Activated gamma-delta T cell treated with anti-CD3 and anti-CD28 coated beads, Interleukin-2, amount 50 U/mL, for 16 hours (primary cell): ENCODE data around the gene UBE2V1.
"Not testable (repeated sequence)": the region's sequence is repeated elsewhere in the genome, so short reads cannot be mapped to it uniquely, and the experiment has no call there.

ENCODE experiments used
- DNase-seq: peaks from one replicate; pipeline ENCODE4 v3.0.0-alpha.2; 2020; ENCODE audit warnings: low read depth

Gene UBE2V1

DNA sequence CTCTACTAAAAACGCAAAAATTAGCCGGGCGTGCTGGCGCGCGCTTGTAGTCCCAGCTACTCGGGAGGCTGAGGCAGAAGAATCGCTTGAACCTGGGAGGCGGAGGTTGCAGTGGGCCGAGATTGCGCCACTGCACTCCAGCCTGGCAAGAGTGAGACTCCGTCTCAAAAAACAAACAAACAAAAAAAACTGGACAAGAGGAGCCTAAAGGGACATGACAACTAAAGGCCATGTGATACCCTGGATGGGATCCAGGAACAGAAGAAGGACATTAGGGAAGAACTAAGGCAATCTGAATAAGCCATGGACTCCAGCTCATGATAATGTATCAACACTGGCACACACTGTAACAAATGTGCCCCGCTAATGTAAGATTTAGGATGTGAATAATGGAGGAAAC lies 24.8 kb upstream of the UBE2V1 start:
- not testable (repeated sequence) for DNase-seq

DNA sequence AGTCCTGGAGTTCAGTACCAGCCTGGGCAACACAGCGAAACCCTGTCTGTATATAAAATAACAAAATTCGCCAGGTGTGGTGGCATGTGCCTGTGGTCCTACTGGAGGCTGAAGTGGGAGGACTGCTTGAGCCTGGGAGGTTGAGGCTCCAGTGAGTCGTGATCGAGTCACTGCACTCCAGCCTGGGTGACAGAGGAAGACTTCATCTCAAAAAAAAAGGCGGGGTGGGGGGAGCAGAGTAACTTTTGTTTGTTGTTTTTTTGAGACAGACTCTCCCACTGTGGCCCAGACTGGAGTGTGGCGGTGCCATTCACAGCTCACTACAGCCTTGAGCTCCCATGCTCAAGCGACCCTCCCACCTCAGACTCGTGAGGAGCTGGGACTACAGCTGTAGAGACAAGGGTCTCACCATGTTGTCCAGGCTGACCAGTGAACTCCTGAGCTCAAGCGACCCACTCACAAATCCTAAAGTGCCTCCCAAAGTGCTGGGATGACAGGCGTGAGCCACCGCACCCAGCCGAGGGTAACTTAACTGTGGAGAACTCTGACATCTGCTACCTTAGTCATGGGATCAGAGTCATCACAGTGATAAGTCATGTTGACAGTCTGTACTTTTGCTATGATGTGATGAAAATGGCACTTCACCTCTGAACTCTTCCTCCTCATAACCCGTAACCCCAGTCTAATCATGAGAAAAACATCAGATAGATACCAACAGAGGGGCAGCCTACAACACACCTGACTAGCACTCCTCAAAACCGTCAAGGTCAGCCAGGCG lies 24.1 kb upstream of the UBE2V1 start:
- DNase-seq = no peak

DNA sequence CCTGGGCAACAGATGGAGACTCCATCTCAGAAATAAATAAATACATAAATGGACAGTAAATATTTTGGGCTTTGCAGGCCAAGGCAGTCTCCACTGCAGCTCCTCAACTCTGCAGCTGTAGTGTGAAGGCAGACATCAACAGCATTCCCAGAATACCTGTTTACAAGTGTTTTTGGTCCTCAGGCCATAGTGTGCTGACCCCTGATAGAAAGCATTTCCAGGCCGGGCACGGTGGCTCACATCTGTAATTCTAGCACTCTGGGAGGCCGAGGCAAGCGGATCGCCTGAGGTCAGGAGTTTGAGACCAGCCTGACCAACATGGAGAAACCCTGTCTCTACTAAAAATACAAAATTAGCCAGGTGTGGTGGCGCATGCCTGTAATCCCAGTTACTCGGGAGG lies 22.2 kb upstream of the UBE2V1 start:
- not testable (repeated sequence) for DNase-seq

DNA sequence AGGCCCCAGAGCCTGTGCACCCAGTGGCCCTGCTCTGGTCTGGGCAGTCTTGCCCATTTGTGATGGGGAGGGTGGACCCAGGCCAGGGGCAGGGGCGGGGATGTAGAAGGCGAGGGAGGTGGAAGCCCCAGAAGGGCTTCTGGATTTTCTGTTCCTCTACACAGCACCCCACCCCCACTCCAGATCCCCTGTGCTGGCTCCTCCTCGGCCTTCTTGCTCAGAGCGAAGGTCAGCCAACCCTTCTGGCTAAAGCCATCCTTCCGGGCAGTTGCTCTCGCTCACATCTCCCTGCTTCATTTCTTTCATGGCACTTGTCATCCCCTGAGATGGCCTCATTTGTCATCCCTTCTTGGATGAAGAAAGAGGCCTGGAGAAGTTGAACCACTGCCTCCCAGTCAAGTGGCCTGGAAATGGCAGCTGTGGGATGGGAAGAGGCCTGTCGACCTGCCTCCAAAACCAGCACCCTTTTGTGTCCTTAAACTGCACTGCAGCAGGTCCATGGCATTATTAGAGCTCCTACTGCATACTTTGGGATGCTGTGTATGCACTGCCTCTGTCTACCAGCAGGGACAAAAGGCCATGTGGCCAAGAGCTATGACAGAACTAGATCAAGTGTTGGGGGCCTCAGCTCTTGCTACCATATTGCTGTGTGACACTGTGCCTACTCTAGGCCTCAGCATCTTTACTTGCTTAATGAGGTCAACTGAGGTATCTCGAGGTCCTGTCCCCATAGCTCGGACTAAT lies 20.7 kb upstream of the UBE2V1 start:
- DNase-seq = no peak

DNA sequence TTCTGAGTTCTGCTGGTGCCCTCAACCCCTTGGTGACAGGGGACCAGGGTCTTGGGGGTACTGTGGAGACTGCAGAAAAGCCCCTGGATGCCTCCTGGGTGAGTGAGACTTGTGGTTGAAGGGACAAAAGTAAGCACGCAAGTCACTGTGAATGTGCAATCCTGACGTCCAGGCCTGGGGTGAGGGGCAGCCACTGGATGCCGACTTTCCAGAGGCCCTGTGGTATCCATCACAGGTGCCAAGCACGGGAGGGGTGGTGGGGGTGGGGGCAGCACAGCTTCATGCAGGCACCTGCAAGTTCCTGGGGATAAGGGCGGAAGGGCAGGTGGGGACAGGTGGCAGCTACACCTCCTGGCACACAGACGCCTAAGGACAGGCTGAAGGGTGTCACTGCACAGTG lies 20.1 kb upstream of the UBE2V1 start:
- DNase-seq = no peak

DNA sequence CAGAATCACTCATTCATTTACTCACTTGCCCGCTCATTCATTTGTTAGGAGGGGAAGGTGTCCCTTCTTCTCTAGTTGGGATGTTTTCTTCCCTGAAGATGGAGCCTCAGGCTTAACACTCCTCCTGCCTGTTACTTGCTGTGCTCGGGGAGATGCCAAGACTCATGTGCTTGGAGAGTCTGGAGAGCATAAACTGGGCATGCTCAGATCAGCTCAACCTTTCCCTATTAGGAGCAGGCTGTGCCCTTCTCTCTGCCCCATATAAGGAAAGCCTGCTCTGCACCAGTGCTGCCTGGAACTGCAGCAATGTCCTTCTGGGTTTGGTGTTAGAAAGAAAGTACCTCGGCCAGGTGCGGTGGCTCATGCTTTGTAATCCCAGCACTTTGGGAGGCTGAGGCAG lies 18.0 kb upstream of the UBE2V1 start:
- no peak for DNase-seq

DNA sequence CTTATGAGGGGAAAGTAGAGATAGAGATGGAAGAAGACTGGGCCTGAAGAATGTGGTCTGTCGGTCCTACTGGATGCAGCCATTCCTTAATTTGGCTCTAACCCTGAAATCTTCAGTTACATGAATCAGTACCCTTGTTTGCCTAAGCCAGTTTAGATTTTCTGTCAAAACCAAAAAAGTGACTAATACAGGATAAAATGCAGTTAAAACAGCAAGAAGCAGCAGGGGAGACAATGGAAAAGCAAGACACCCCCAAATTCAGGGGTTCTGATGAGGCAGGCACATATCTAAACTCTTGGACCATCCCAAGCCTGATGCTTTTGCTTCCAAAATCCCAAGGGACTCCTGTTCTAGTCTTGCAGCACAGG lies 17.4 kb upstream of the UBE2V1 start:
- DNase-seq = no peak

DNA sequence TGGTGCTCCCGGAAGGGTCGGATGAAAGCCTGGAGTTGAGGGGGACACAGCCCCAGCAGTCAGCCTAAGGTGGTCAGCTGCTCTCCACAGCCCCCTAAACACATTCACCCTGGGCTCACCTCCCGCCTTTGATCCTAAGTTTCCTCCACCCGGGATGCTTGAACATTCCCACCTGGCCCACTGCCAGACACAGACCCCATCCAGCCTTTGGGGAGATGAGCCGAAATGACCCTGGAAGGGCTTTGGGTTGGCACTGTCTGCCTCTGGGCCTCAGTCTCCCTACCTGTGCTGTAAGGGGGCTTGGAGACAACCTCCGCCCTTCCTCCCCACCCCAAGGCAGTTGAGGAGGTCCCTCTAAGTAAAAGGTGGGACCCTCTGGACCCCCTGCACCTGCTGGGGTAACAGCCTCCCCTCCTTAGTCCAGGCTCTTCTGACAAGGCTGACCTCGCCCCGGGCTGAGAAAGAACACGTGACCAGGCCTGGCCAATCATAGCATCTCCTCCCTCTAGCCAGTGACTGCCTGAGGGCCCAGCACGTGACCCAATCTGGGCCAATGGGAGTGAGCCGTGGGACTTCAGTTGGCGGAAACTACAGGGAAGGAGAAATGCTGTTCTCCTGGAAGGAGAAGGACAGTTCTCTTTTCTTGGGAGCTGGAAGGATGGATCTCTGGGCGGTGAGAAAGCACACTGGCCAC lies 16.9 kb upstream of the UBE2V1 start:
- DNase-seq = no peak

DNA sequence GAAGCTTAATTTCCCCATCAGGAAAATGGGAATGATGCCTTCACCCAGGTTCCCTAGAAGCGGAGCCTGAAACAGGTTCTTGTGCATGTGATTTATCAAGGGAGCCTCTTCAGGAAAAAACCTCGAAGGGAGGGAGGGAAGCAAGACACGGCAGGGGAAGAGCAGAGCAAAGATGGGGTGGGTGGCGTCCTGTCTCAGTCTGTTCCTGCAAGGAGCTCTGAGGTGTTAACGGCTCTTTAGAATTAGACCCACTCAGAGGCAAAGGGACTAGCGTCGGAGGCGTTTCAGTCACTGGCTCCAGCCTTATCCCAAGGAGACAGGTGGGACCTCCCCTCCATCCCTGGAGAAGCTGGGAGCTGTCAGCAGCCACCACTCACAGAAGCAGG lies 15.6 kb upstream of the UBE2V1 start:
- DNase-seq = no peak

DNA sequence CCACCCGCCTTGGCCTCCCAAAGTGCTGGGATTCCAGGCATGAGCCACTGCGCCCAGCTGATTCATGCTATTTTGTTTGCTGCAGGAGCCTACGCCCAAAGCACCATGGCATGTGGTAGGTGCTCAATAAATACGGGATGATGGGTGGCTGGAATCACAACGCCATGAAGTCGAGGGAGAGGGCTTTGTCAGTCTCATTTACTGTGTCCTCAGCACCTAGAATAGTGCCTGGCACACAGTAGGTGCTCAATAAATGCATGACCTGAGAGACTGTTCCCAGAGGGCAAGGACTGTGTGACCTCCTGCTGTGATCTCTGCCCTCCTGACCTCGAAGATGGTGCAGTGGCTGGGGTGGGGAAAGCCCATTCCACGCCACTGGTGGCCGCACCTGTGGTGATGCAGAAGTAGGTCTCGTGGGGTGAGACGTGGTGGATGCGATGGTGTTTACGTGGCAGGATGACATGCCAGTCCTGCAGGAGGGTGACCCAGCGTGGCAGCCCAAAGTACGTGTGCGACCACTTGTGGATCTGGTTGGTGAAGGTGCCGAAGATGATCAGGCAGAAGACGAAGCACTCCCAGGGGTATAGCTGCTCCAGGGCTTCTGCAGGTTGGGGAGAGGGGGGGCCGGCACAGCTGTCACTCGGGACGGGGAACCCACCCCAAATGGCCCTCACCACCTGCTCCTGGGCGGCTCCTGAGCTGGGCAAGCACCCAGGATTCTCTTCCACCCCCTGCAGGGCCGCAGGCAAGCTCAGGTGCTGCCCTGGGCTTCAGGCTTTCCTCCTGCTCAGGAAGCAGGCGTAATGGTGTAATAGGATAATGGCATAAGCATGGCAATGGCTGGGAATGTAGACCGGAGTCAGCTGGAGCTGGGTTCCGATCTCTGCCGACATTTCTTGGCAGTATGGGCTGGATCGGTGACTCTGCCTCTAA lies 14.9 kb upstream of the UBE2V1 start:
- no peak for DNase-seq

DNA sequence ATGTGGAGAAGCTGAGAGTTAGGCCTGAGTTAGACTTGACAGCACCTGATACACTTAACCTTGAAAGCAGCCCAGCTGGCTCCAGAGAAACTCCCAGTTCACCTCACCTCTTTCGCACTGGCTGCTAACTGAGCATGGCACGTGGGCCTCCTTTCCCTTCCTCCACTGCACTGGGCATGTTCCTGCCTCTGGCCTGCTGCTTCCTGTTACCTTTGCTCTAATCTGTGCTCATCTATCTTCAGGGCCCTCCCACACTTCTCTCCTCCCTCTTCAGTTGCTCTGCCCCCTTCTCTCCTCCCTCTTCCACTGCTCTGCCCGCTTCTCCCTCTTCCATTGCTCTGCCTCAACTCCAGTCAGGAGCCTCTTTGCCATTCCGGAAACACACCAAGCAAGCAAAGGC lies 13.7 kb upstream of the UBE2V1 start:
- no peak for DNase-seq

DNA sequence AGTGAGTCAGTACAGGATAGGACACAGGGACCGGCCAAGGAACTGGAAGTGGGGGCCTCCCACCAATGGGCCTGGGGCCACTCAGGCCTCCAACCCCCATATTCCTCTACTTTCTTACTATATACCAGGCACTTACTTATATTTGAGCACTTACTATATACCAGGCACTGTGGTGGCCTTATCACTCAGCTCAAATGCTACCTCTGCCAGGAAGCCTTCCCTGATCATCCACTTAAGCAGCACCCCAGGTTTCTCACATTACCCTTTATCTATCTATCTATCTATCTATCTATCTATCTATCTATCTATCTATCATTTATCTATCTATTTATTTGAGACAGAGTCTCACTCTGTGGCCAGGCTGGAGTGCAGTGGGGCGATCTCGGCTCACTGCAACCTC lies 12.3 kb upstream of the UBE2V1 start:
- DNase-seq = no peak

DNA sequence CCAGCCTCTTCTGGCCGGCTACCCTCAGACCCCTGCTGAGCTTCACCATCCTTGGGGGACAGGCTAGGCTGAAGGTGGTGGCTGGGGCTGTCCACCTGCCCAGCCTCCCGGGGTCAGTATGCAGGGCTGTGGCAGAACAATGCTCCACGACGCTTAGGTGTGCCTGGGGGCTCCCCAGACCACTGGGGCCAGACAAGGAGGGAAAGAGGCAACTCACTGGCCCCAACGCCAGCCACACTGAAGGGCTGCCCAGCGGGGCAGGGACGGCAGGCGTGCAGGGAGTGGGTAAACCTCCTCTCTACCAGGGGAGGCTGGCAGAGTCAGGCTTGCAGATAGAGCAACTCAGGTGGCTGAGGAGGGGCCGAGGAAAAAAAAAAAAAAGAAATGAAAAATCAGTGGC lies 11.5 kb upstream of the UBE2V1 start:
- DNase-seq = no peak

DNA sequence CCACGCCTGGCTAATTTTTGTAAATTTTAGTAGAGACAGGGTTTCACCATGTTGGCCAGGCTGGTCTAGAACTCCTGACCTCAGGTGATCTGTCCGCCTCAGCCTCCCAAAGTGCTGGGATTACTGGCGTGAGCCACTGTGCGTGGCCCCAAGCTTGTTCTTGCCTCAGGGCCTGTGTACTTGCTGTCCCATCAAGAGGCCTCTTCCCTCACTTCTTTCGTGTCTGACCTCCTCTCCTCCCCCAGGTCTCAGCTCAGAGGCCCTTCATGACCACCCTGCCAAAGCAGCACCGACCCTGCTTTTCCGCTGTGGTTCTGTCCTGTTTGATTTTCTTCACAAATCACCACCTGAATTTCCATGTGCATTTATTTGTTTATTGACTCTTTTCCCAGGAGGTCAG lies 10.5 kb upstream of the UBE2V1 start:
- DNase-seq = no peak

DNA sequence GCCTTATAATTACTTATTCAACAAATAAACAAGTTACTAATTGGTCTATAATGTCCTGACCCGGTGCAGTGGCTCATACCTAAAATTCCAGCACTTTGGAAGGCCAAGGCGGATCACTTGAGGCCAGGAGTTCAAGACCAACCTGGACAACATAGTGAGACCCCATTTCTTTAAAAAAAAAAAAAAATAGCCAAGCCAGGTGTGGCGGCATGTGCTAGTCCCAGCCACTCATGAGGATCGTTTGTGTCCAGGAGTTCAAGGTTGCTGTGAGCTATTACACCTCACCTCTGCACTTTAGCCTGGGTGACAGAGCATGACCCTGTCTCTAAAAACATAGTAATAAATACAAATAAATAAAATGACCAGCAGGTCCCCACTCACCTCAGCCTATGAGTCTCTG lies 9.8 kb upstream of the UBE2V1 start:
- DNase-seq = no peak

DNA sequence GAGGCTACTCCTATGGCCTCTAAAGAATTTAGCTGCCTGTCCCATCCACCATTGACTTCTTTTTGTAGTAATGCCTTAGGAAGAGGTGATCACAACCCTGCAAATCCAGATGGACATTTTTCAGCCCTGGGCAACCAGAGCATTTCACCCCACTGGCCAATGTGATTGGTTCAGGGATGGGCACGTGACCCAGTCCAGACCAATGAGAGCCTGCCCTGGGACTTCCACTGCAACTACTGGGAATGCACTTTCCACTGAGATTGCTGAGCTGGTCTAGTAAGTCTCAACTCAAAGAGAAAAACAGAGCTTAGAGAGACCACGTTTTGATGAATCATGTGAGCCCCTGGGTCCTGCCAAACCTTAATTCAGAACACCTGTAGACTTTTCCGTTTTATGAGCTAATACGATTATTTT lies 8.9 kb upstream of the UBE2V1 start:
- DNase-seq = no peak

DNA sequence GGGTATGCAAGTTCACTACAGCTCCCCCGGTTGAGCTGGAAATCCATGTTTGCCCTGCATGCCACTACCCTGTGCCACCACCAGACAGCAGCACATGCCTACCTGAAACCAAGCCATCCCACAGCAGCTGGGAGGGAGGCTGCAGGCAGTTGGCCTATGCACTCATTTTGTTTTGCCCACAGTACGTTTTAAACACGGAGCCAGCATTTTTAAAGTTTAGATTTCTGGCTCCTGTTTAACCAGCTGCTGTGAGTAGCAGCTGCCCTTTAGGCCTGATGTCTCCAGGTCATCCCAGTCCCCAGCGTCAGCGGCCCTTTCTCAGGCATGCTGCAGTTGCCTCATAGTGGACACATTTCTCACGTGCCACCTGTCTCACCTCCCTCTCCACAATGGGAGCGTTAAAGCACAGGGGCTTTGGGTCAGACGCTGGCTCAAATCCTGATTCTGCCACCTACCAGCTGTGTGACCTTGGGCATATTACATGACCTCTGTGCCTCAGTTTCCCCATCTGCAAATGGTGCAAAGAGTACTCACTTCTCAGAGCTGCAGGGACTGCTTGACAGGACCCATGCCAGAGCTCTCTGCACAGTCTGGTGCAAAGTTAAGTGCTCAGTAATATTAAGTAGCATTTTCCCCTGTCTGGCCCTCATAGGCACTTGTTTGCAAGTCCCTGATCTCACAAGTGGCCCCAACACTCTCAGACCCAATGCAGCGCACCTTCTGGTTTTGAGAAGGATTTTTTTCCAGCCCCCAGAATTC lies 8.2 kb upstream of the UBE2V1 start:
- peak; percentile 48 for DNase-seq

DNA sequence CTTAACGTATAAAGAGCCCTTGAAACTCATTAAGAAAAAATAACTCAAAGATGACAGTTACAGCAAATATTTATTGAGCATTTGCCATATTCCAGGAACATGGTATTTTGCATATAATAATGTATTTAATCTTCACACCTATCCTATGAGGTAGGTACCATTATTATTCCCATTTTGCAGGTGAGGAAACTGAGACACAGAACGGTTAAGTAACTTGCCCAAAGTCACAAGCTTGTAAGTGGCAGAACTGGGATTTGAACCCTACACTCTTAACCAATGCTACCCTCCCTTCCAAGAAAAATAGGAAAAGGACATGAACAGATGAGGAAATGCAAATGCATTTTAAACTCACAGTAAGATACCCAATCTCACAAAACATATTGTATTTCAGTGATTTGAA lies 5.3 kb upstream of the UBE2V1 start:
- DNase-seq = no peak

DNA sequence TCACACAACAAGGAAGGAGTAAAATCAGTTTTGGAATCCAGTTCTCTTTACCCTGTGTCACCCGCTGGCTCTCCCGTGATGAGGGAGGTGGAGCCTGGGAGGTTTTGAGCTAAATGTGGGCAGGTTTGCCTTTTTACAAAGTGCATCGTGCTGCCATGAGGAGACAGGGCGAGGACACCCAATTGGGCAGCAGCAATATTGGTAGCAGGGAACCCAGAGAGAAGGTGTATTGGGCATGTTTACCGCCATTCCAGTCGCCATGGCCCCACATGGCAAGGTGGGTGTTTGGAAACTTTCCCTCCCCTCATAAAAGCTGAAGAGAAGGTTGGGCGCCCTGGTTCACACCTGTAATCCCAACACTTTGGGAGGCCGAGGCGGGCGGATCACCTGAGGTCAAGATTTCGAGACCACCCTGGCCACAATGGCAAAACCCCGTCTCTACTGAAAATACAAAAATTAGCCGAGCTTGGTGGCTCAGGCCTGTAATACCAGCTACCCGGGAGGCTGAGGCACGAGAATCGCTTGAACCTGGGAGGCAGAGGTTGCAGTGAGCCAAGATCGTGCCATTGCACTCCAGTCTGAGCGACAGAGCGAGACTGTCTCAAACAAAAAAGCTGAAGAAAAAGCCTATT lies 3.5 kb upstream of the UBE2V1 start:
- DNase-seq = no peak

DNA sequence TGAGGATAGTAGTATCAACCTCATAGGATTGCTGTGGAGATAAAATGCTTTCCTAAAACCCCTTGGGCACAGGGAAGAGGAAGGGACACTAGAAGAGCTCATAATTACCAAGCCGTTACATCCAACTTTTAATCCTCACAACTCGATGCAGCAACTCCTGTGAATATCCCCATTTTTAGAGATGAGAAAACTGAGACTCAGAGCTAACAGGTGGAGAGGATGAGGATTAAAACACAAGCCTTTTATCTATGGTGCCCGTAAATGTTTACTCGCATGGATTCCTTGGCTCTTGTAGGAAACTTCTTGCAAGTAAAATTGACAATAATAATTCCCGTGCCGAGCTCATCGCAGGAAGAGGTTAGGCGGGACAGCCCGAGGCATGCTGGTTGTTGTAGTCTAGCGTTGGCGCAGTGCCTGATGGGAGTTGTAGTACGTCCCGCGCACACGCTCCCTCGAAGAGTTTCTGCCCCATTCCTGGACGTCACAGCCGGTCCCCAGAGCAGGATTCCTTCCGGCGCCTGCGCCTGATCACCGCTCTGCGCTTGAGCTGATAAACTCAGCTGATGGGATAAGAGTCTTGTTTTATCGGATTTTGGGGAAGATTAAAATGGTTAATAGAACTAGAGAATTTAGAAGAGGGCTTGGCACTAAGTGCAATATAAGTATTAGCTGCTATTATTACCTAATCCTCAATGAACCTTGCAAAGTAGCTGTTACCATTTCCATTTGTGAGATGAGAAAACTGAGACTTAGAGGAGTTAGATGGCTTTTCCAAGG lies 2.8 kb upstream of the UBE2V1 start:
- peak; percentile 76 for DNase-seq
